Mesendoderm (in vitro differentiated cells): ENCODE measurements around the gene STARD4. TPM values are rescaled to one million over a fixed set of nuclear protein-coding genes. Genes with fewer than 3 reads are reported as not detected.

ENCODE experiments used
- DNase-seq: peaks from one replicate; pipeline ENCODE4 v3.0.0; 2013
- H2AK5ac ChIP-seq: 2 replicates; pipeline ENCODE4 v1.6.1; 2013; ENCODE audit warnings: low read length, inconsistent platforms
- H2BK120ac ChIP-seq: 2 replicates; pipeline ENCODE4 v1.6.1; 2013; ENCODE audit warnings: low read depth, mild to moderate bottlenecking, low read length, moderate library complexity, mixed read lengths
- H2BK15ac ChIP-seq: replicated peaks from 2 replicates; pipeline ENCODE4 v1.6.1; 2013; ENCODE audit warnings: low read depth, mild to moderate bottlenecking, moderate library complexity
- H2BK5ac ChIP-seq: 2 replicates; pipeline ENCODE4 v1.6.1; 2013; ENCODE audit warnings: low read length, inconsistent platforms
- H3K18ac ChIP-seq: 2 replicates; pipeline ENCODE4 v1.6.1; 2013; ENCODE audit warnings: mild to moderate bottlenecking, low read length, mixed read lengths
- H3K23ac ChIP-seq: one replicate; pipeline ENCODE4 v1.6.1; 2013; ENCODE audit warnings: low read length
- H3K27ac ChIP-seq: 2 replicates; pipeline ENCODE4 v1.5.1; 2013; ENCODE audit warnings: low read depth, mild to moderate bottlenecking, inconsistent platforms, low read length, moderate library complexity
- H3K27me3 ChIP-seq: 2 replicates; pipeline ENCODE4 v1.6.1; 2013; ENCODE audit warnings: low read length, control low read depth, mild to moderate bottlenecking, inconsistent platforms; ENCODE audit not compliant: insufficient read depth, poor library complexity
- H3K36me3 ChIP-seq: 2 replicates; pipeline ENCODE4 v1.6.1; 2013; ENCODE audit warnings: low read length, inconsistent platforms; ENCODE audit not compliant: control insufficient read depth, insufficient read depth
- H3K4ac ChIP-seq: one replicate; pipeline ENCODE4 v1.6.1; 2013; ENCODE audit warnings: low read depth, mild to moderate bottlenecking, low read length, moderate library complexity
- H3K4me1 ChIP-seq: 2 replicates; pipeline ENCODE4 v1.6.1; 2013; ENCODE audit warnings: low read depth, low read length, inconsistent platforms; ENCODE audit not compliant: control insufficient read depth
- H3K4me2 ChIP-seq: 2 replicates; pipeline ENCODE4 v1.6.1; 2013; ENCODE audit warnings: low read length
- H3K4me3 ChIP-seq: 2 replicates; pipeline ENCODE4 v1.5.1; 2013; ENCODE audit warnings: mild to moderate bottlenecking, low read length
- H3K56ac ChIP-seq: one replicate; pipeline ENCODE4 v1.6.1; 2013; ENCODE audit warnings: low read length
- H3K79me1 ChIP-seq: 2 replicates; pipeline ENCODE4 v1.6.1; 2013; ENCODE audit warnings: low read length, inconsistent platforms
- H3K79me2 ChIP-seq: 2 replicates; pipeline ENCODE4 v1.6.1; 2013; ENCODE audit warnings: mild to moderate bottlenecking, low read length; ENCODE audit not compliant: control insufficient read depth, insufficient read depth
- H3K9ac ChIP-seq: 2 replicates; pipeline ENCODE4 v1.6.1; 2013; ENCODE audit warnings: low read length, inconsistent platforms
- H4K5ac ChIP-seq: one replicate; pipeline ENCODE4 v1.6.1; 2013; ENCODE audit warnings: low read length
- H4K8ac ChIP-seq: one replicate; pipeline ENCODE4 v1.6.1; 2013; ENCODE audit warnings: low read depth, mild to moderate bottlenecking, control low read depth, low read length, moderate library complexity
- WGBS: extraction: QIAGEN DNeasy Blood & Tissue Kit; methylation state at CpG from one replicate; pipeline ENCODE4 v1.1.7; 2013; ENCODE audit warnings: low lambda C conversion rate, missing lambda C conversion rate; ENCODE audit not compliant: insufficient coverage; ENCODE audit errors: extremely low coverage; 5-methylcytosine and 5-hydroxymethylcytosine counted together
- polyA plus RNA-seq, 2 experiments: library from polyadenylated mRNA; stranded (reverse); fragments of 200-250 nt; gene quantifications; one replicate each; pipeline ENCODE4 v1.2.3, GENCODE V29; 2013

Gene STARD4
- 42.6 TPM for polyA plus RNA-seq (2013, experiment 1 of 2)
- polyA plus RNA-seq (2013, experiment 2 of 2), result 43.4 TPM

- peak within 1 kb of the TSS; percentile 94 for H2BK5ac ChIP-seq
- no peak within 1 kb of the TSS for H4K5ac ChIP-seq
- no CpG with 5 or more reads among the region's 41 CpGs for WGBS
- H3K4me1 ChIP-seq, result peaks cover 4% of the 10 kb centered on the region
- H2BK120ac ChIP-seq, result no peak within 1 kb of the TSS
- peak within 1 kb of the TSS; percentile 88 for H3K27ac ChIP-seq
- H4K8ac ChIP-seq, result no peak within 1 kb of the TSS
- H3K36me3 ChIP-seq, result no peaks in the 10 kb centered on the region
- peak within 1 kb of the TSS; percentile 73 for H3K4ac ChIP-seq
- H3K9ac ChIP-seq, result peak within 1 kb of the TSS; percentile 81
- H2AK5ac ChIP-seq, result no peak within 1 kb of the TSS
- H2BK15ac ChIP-seq, result no peak within 1 kb of the TSS
- H3K27me3 ChIP-seq, result no peaks in the 10 kb centered on the region
- peak within 1 kb of the TSS; percentile 99 for H3K56ac ChIP-seq
- H3K4me3 ChIP-seq, result peak within 1 kb of the TSS; percentile 86
- H3K4me2 ChIP-seq, result peak within 1 kb of the TSS; percentile 71
- peak within 1 kb of the TSS; percentile 72 for H3K23ac ChIP-seq
- DNase-seq, result peak; percentile 98
- no peaks in the 10 kb centered on the region for H3K79me1 ChIP-seq
- H3K79me2 ChIP-seq, result peaks cover 36% of the 10 kb centered on the region
- H3K18ac ChIP-seq, result peak within 1 kb of the TSS; percentile 94
Measured at GRCh38 chr5:111512375-111513130, at the start of gene STARD4. TSS of gene STARD4 (minus strand) at chr5:111512535. CDS start at chr5:111507433, 5,102 bp downstream.

GRCh38 chr5:111559680-111560079, 47.3 kb upstream of the STARD4 start:
- Histone ChIP-seq H3K27ac (no peak overlapping the region), H3K4ac (no peak overlapping the region), H3K4me1 (no peaks in the 10 kb centered on the region), H3K27me3 (no peaks in the 10 kb centered on the region), H4K8ac (no peak overlapping the region), H4K5ac (no peak overlapping the region), H3K79me1 (no peaks in the 10 kb centered on the region), H3K4me2 (no peak overlapping the region), H2AK5ac (no peak overlapping the region), H2BK15ac (no peak overlapping the region), H2BK5ac (no peak overlapping the region), H3K23ac (no peak overlapping the region), H3K4me3 (no peak overlapping the region), H3K18ac (no peak overlapping the region), H3K56ac (no peak overlapping the region), H3K9ac (no peak overlapping the region), H3K79me2 (no peaks in the 10 kb centered on the region), H3K36me3 (no peaks in the 10 kb centered on the region), H2BK120ac (no peak overlapping the region)
- no peak for DNase-seq

GRCh38 chr5:111557686-111558085, 45.4 kb upstream of the STARD4 start:
- no peak overlapping the region for H2BK5ac ChIP-seq
- H3K9ac ChIP-seq, result no peak overlapping the region
- no peak overlapping the region for H2BK120ac ChIP-seq
- no peak overlapping the region for H3K18ac ChIP-seq
- no peak overlapping the region for H3K27ac ChIP-seq
- no peak overlapping the region for H4K8ac ChIP-seq
- H3K4me3 ChIP-seq, result no peak overlapping the region
- H3K79me1 ChIP-seq, result no peaks in the 10 kb centered on the region
- H3K23ac ChIP-seq, result no peak overlapping the region
- no peaks in the 10 kb centered on the region for H3K79me2 ChIP-seq
- H3K4ac ChIP-seq, result no peak overlapping the region
- no peak overlapping the region for H4K5ac ChIP-seq
- H3K27me3 ChIP-seq, result no peaks in the 10 kb centered on the region
- H2BK15ac ChIP-seq, result no peak overlapping the region
- no peaks in the 10 kb centered on the region for H3K36me3 ChIP-seq
- H3K4me1 ChIP-seq, result no peaks in the 10 kb centered on the region
- DNase-seq, result no peak
- no peak overlapping the region for H3K56ac ChIP-seq
- H2AK5ac ChIP-seq, result no peak overlapping the region
- no peak overlapping the region for H3K4me2 ChIP-seq
- WGBS, result no CpG with 5 or more reads among the region's 1 CpG

GRCh38 chr5:111557111-111557510, 44.8 kb upstream of the STARD4 start:
- no peaks in the 10 kb centered on the region for H3K79me2 ChIP-seq
- no CpG with 5 or more reads among the region's 1 CpG for WGBS
- H2BK5ac ChIP-seq, result no peak overlapping the region
- H3K4me3 ChIP-seq, result no peak overlapping the region
- no peak overlapping the region for H3K27ac ChIP-seq
- H3K4me1 ChIP-seq, result no peaks in the 10 kb centered on the region
- H3K23ac ChIP-seq, result no peak overlapping the region
- H4K5ac ChIP-seq, result no peak overlapping the region
- no peak overlapping the region for H3K4me2 ChIP-seq
- no peak overlapping the region for H2BK15ac ChIP-seq
- H4K8ac ChIP-seq, result no peak overlapping the region
- no peaks in the 10 kb centered on the region for H3K36me3 ChIP-seq
- no peak overlapping the region for H3K4ac ChIP-seq
- no peak overlapping the region for H2BK120ac ChIP-seq
- DNase-seq, result no peak
- no peak overlapping the region for H3K18ac ChIP-seq
- no peak overlapping the region for H3K9ac ChIP-seq
- H2AK5ac ChIP-seq, result no peak overlapping the region
- H3K56ac ChIP-seq, result no peak overlapping the region
- H3K79me1 ChIP-seq, result no peaks in the 10 kb centered on the region
- no peaks in the 10 kb centered on the region for H3K27me3 ChIP-seq

- no CpG with 5 or more reads among the region's 3 CpGs for WGBS
- H3K18ac ChIP-seq, result no peak overlapping the region
- no peak overlapping the region for H2BK120ac ChIP-seq
- no peaks in the 10 kb centered on the region for H3K36me3 ChIP-seq
- H3K79me2 ChIP-seq, result no peaks in the 10 kb centered on the region
- no peak overlapping the region for H2BK5ac ChIP-seq
- H3K27me3 ChIP-seq, result no peaks in the 10 kb centered on the region
- no peak overlapping the region for H4K8ac ChIP-seq
- no peak overlapping the region for H3K27ac ChIP-seq
- no peak for DNase-seq
- H3K79me1 ChIP-seq, result no peaks in the 10 kb centered on the region
- H3K4me1 ChIP-seq, result peaks cover 3% of the 10 kb centered on the region
- H4K5ac ChIP-seq, result no peak overlapping the region
- H3K4me3 ChIP-seq, result no peak overlapping the region
- H2AK5ac ChIP-seq, result no peak overlapping the region
- no peak overlapping the region for H3K23ac ChIP-seq
- H3K4me2 ChIP-seq, result no peak overlapping the region
- H3K56ac ChIP-seq, result no peak overlapping the region
- no peak overlapping the region for H3K4ac ChIP-seq
- no peak overlapping the region for H2BK15ac ChIP-seq
- no peak overlapping the region for H3K9ac ChIP-seq
Measured at GRCh38 chr5:111556501-111556900, 44.2 kb upstream of the STARD4 start.

GRCh38 chr5:111555760-111556159, 43.4 kb upstream of the STARD4 start:
- Histone ChIP-seq H3K79me1 (no peaks in the 10 kb centered on the region), H3K23ac (no peak overlapping the region), H3K9ac (no peak overlapping the region), H2BK5ac (no peak overlapping the region), H3K56ac (no peak overlapping the region), H4K5ac (no peak overlapping the region), H2BK120ac (no peak overlapping the region), H3K36me3 (no peaks in the 10 kb centered on the region), H3K79me2 (no peaks in the 10 kb centered on the region), H3K4ac (no peak overlapping the region), H3K4me3 (no peak overlapping the region), H2AK5ac (no peak overlapping the region), H3K4me2 (no peak overlapping the region), H3K18ac (no peak overlapping the region), H3K27me3 (no peaks in the 10 kb centered on the region), H4K8ac (no peak overlapping the region), H3K27ac (no peak overlapping the region), H3K4me1 (peaks cover 3% of the 10 kb centered on the region), H2BK15ac (no peak overlapping the region)
- DNase-seq, result no peak
- no CpG with 5 or more reads among the region's 1 CpG for WGBS
